HG03457 (cell line): ENCODE data around the gene CNKSR1.

Source experiments
- ATAC-seq: cut with Tn5 transposase; IDR thresholded peaks from one replicate; pipeline ENCODE4 v1.9.1; 2021; ENCODE audit warnings: moderate number of reproducible peaks; ENCODE audit not compliant: unreplicated experiment

CNKSR1 gene

GRCh38 chr1:26159743-26160039 is 17.6 kb upstream of the CNKSR1 start:
- ATAC-seq = no peak

DNA sequence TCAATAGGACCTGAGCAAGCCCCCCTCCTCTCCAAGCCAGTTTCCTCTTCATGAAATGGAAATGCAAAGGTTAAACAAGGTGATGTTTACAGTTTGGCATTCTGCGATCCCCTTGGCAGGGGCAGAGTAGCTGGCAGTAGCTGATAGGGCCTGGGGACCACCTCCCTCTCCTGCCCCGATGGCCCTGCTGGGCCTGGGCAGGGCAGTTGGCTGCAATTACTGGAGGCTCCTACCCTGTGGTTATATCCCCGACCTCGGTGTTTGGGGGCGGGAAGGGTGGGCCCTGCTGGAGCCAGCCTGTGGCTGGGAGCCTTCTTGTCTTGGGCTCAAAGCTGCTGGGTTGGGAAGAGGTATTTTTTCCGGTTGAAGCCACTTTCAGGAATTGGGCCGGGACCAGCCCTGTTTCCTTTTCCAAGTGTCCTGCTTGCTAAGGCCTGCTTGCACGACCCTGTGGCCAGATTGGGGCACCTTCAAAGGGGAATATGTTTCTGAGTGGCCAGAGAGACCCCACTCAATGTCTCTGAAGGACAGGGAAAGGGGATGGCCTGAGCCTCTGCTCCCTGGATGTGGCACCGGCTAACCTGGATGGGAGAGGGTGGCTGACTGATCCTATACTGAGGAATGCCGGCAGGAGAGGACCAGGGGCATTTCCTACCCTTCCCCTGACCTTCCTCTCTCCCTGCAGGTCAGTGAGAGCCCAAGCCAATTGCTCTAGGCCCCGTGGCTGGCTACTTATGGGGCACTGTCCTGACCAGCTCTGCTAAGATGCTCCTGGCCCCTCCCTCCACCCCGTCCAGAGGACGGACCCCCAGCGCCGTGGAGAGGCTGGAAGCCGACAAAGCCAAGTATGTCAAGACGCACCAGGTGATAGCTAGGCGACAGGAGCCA is 16.5 kb upstream of the CNKSR1 start:
- no peak for ATAC-seq

- ATAC-seq = no peak
These were observed 15.7 kb upstream of the CNKSR1 start for GRCh38 chr1:26161415-26162219.

DNA sequence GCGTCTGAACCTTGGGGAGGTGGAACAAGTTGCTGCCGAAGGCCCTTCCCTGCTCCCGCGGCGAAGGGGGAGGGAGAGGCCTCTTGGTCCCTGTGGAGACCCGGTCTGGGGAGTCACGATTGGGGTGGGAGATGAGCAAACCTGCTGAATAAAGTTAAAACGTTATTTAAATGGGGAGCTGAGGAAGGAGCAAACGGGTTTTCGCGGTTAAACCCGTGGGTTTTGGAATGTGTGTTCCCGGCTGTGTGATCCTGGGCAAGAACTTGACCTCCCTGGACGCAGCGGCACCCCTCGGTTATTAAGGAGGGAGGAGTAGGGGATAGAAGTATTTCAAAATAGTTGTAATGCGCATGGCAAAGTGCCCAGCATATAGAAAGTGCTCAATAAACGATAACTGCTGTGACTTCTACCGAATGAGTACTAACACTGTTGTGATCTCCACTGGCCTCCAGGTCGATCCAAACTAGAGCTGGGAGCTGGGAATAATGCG is 15.0 kb upstream of the CNKSR1 start:
- no peak for ATAC-seq

DNA sequence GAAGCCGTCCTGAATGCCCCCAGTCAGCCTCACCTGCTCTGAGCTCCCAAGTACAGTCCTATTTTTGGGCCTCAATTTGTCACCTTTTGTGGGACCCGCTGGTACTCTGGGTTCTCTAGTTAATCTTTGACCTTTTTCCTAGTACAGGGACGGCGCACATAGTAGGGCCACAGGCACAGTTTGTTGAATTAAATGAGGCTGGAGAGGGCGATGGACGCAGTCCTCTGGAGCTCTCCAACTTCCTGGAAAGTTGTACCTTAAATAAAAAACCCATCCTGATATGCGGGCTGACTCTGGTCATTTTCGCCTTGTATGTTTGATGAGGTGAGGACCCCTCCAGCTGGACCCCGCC is 13.6 kb upstream of the CNKSR1 start:
- no peak for ATAC-seq

- no peak for ATAC-seq
These were observed 13.0 kb upstream of the CNKSR1 start for GRCh38 chr1:26164036-26164860.

- ATAC-seq = no peak
These were observed 12.1 kb upstream of the CNKSR1 start for GRCh38 chr1:26164861-26165842.

GRCh38 chr1:26166719-26167281 is 10.5 kb upstream of the CNKSR1 start:
- no peak for ATAC-seq

GRCh38 chr1:26168410-26169197 is 8.7 kb upstream of the CNKSR1 start, which contains the start of gene C1orf232:
TSS of gene C1orf232 (minus strand) at chr1:26168963. CDS start at chr1:26168499, 464 bp downstream.
- no peak for ATAC-seq

DNA sequence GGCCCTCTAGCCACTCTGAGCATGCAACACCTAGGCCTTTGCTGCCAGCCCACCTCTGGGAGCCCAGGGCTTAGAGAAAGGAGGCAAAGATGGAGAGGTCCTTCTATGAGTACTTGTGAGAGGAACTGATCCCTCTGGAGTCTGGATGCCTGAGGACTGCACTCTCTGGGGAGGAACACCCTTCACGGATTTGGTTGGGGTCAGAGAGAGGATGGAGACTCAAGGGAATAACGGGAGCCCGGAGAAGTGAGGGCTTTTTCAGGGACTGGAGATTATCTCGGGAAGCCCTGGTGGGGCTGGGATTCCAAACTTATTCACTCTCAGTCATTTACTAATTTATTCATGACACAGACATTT is 8.1 kb upstream of the CNKSR1 start:
- ATAC-seq = no peak

DNA sequence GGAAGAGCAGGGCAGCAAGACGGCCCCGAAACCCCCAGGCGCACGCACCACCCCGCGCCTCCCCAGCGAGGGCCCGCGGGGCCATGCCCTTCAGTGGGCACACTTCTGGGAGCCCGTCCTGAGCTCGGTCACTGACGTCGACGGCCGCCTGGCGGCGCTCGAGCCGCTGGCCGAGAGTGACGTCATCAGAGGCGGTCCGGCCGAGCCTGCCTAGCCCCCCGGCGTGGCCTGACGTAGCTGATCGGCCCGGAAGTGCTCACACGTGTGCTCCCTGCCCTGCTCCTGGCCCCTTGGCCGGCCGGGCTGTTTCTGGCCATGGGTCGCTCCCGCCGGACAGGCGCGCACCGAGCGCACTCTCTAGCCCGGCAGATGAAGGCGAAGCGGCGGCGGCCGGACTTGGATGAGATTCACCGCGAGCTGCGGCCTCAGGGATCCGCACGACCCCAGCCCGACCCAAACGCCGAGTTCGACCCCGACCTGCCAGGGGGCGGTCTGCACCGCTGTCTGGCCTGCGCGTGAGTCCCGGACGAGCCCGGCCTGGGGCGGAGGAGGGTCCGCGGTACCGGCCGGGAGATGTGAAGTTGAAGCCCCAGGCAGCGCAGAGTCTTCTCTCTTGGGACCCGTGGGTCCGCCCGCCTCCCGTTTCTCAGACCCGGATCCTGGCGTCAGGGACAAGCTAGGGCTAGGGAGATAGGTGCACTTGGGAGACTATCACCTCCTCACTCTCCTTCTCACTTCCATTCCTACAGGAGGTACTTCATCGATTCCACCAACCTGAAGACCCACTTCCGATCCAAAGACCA is 7.4 kb upstream of the CNKSR1 start, which contains the start of gene ZNF593:
ZNF593 (plus strand) TSS at position 240 of the 803 bp plus-strand sequence; CDS start at position 316, 76 bp downstream.
- peak; percentile 82 for ATAC-seq

DNA sequence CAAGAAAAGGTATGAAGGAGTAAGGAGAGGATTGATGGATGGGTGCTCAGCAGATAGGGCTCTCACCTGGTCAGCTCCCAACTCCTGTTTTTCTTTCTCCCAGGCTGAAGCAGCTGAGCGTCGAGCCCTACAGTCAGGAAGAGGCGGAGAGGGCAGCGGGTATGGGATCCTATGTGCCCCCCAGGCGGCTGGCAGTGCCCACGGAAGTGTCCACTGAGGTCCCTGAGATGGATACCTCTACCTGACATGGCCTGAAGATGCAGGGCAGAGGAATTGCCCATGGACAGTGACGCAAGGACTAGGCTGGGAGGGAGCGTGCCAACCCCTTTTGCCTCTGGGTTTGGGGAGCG is 6.8 kb upstream of the CNKSR1 start:
- no peak for ATAC-seq

DNA sequence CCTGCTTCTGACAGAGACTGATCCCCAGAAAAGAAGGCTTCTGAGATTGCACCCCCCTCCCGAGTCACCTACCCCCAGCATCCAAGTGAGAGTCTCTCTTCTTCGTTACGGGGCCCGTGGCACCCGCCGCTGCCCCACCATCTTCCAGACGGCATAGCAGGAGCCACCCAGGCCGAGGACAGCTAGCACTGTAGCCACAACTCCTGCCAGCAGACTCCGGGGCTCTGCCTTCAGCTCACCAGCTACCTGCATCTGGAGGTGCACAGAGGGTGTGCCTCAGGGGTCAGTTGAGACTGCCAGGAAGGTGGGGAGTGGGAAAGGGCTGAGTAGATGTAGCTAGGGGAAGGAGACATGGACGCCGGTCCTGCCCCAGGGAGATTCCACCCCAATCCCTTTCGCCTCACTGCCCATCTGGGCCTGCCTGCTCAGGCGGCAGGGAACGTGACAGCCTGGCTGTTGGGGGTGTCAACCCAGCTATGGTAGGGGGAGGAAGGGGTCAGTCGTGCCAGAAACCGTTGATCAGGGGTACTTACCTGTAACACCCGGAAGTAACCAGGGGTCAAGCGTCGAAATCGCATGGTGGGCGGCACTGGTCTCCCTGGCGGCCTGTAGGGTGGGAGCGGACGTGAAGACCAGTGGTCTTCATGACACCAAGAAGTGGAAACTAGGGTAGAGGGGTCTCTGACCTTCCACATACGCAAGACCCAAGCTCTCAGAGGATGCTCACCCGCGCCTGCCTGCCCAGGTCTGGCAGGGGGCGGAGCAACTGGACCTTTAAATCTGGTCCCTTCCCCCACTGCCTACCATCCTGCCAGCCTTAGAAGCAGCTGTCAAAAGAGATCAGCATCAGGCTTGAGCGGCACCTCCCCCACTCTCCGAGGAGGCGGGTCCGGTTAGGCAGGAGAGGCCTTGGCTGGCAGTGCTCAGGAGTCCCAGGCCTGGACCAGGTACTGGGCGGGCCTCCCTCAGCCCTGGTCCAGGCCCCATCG is 5.9 kb upstream of the CNKSR1 start, which contains the start of gene ZNF593OS:
ZNF593OS (minus strand) TSS at position 749 of the 989 bp plus-strand sequence; CDS start at position 578, 171 bp downstream.
- ATAC-seq = no peak

DNA sequence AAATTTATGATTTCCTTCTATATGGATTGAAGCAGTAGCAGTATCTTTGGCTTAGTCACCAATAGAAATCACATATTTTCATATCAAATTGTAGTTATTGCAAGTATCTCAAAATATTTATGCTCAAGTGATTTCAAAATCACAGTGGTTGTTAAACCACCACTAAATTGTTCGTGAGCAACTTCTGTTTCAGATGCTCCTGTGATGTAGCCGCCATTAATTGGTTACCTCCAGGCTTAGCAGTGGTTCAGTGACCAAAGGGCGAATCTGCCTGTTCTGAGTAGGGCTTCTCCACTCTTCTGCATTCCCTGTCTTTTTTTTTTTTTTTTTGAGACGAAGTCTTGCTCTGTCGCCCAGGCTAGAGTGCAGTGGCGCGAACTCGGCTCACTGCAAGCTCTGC is 1.9 kb upstream of the CNKSR1 start:
- ATAC-seq = no peak

DNA sequence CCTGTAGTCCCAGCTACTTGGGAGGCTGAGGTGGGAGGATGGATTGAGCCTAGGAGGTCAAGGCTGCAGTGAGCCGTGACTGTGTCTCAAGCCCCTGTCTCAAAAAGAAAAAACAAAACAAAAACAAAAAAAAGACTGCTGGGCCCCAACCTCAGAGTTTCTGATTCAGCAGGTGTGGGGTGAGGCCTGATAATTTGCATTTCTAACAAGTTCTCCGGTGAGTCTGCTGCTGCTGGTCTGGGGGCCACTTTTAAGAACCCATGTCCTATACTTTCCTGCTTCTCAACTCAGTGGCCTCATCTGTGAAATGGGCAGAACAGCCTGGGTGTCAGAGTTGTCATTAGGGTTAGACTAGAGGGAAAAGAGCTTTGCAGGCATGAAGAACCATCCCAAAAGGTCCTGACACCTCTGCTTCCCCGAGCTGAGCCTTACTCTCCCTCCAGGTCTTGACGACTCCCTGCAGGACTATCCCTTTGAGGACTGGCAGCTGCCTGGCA is 2.8 kb downstream of the CNKSR1 start:
- no peak for ATAC-seq

DNA sequence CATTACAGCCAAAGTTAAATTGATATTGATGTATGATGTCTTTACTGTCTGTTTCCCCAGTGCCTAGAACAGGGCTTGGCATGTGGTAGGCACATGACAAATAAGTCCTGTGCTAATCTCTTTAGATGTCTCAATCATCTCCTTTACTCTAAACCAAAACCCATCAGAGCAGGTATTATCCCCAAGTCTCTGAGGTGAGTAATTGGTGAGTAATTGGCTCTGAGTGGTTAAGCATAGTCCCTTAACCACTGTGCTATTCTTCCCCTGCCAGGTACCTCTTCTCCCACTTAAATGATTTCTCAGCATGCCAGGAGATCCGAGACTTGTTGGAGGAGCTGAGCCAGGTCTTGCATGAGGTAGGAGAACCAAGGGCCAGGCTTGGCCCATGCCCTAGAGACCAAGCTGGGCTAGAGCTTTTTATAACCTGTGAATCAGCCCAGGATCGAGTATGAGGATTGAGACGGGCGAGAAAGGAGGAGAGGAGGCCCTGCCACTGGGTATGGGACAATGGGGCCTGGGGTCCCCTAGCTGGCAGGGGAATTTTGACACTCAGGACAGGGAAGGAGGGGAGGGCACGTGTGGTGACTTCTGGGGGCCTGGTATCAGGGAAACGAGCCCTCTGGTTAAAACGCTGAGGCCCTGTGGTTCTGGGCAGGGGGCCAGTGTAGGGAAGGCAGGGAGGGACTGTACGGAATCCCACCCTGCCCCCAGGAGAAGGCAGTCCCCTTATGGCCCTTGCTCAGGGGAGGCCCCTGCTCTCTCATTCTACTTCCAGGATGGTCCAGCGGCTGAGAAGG is 4.5 kb downstream of the CNKSR1 start:
- no peak for ATAC-seq
